Karpas-422 (cell line): ENCODE data around the gene IRX4. TPM values are rescaled to one million over a fixed set of nuclear protein-coding genes. Genes with fewer than 3 reads are reported as not detected.
"Not testable (repeated sequence)": the region's sequence is repeated elsewhere in the genome, so short reads cannot be mapped to it uniquely, and the experiment has no call there.

Experiments
- DNase-seq: peaks from one replicate; pipeline ENCODE4 v3.0.0-alpha.2; 2015
- H2AFZ ChIP-seq: fragments of 200-600 bp; sonication (generic); 2 replicates; pipeline ENCODE4 v1.6.1; 2014; ENCODE audit warnings: antibody characterized with exemption, low read length, mixed read lengths
- H3K27ac ChIP-seq: fragments of 200-600 bp; sonication (generic); 2 replicates; pipeline ENCODE4 v1.5.1; 2014; ENCODE audit warnings: mild to moderate bottlenecking, low read length, moderate library complexity
- H3K27me3 ChIP-seq: fragments of 200-600 bp; sonication (generic); 2 replicates; pipeline ENCODE4 v1.6.1; 2014; ENCODE audit warnings: low read length, mixed read lengths
- H3K36me3 ChIP-seq: fragments of 200-600 bp; sonication (generic); 2 replicates; pipeline ENCODE4 v1.6.1; 2014; ENCODE audit warnings: low read length, mixed read lengths; ENCODE audit not compliant: insufficient read depth
- H3K4me1 ChIP-seq: fragments of 200-600 bp; sonication (generic); 2 replicates; pipeline ENCODE4 v1.6.1; 2014; ENCODE audit warnings: mild to moderate bottlenecking, low read length, mixed read lengths
- H3K4me2 ChIP-seq: fragments of 200-600 bp; sonication (generic); 2 replicates; pipeline ENCODE4 v1.6.1; 2014; ENCODE audit warnings: low read length, low read depth, mild to moderate bottlenecking; ENCODE audit not compliant: poor library complexity, severe bottlenecking
- H3K4me3 ChIP-seq: fragments of 200-600 bp; sonication (generic); 2 replicates; pipeline ENCODE4 v1.5.1; 2014; ENCODE audit warnings: mild to moderate bottlenecking, antibody characterized with exemption, low read length, mixed read lengths
- H3K79me2 ChIP-seq: fragments of 200-600 bp; sonication (generic); 2 replicates; pipeline ENCODE4 v1.6.1; 2014; ENCODE audit warnings: mild to moderate bottlenecking, low read length, mixed read lengths
- H3K9ac ChIP-seq: fragments of 200-600 bp; sonication (generic); 2 replicates; pipeline ENCODE4 v1.6.0; 2014; ENCODE audit warnings: low read length
- H3K9me2 ChIP-seq: fragments of 200-600 bp; sonication (generic), shearing (Covaris generic); replicated peaks from 2 replicates; pipeline ENCODE4 v1.6.0; 2014; ENCODE audit warnings: mild to moderate bottlenecking, low read length, moderate library complexity; ENCODE audit not compliant: insufficient read depth
- H3K9me3 ChIP-seq: fragments of 300-700, 200-600 bp; sonication (generic); 2 replicates; pipeline ENCODE4 v1.6.1; 2014; ENCODE audit warnings: low read length, mixed read lengths
- H4K20me1 ChIP-seq: fragments of 200-600 bp; sonication (generic); 2 replicates; pipeline ENCODE4 v1.6.1; 2014; ENCODE audit warnings: mild to moderate bottlenecking, antibody characterized with exemption, low read length, low read depth; ENCODE audit not compliant: insufficient read depth
- total RNA-seq: library from RNA; depleted of rRNA; stranded (reverse); fragments of >200 nt; shearing (Covaris generic); gene quantifications from 2 replicates; pipeline ENCODE4 v1.2.3, GENCODE V29; 2014; ENCODE audit warnings: low replicate concordance

Gene IRX4
- total RNA-seq, 1 experiment from 2014 or later: not detected

DNA sequence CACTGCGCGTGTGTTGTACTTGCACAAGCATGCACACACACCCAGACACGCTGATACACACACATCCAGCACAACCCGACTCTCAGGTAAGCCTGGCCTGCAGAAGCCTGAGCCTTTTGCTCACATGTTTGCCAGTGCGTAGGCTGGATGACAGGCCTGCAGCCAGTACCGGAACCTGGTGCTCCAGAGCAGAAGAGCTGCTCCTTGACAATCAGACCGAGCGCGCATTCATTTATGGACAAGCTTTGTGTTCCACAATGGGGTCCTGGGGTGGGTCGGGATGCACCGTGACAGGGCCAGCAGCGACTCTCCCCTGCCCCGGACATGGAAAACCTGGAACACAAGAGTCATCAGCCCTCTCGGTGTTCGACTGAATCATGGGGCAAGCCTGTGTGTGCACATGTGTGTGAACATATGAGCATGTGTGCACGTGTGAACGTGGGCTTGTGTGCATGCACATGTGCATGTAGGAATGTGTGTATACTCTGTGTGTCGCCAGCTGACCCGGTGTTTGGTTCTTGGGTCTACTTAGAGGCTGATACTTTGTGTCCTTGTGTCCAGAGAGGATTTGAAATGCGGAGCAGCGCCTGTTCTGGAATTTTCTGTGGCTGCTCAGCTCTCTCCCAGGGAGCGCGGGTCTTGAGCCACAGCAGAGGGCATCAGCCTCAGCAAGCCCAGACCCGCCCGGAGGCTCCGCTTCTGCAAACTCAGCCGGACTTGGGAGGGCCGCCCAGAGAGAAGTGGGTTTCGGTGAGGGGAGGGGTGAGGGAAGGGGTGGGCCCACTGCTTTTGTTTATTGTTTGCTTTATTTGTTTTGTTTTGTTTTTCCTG, 32.2 kb downstream of the IRX4 start:
- Histone ChIP-seq H3K9me3 (no peaks in the 10 kb centered on the region), H3K79me2 (no peaks in the 10 kb centered on the region), H4K20me1 (no peaks in the 10 kb centered on the region), H3K4me1 (no peaks in the 10 kb centered on the region), H3K27me3 (no peaks in the 10 kb centered on the region), H3K4me2 (no peak overlapping the region), H3K9me2 (no peaks in the 10 kb centered on the region), H3K4me3 (no peak overlapping the region), H3K27ac (no peak overlapping the region), H2AFZ (no peak overlapping the region), H3K9ac (no peak overlapping the region), H3K36me3 (no peaks in the 10 kb centered on the region)
- no peak for DNase-seq

DNA sequence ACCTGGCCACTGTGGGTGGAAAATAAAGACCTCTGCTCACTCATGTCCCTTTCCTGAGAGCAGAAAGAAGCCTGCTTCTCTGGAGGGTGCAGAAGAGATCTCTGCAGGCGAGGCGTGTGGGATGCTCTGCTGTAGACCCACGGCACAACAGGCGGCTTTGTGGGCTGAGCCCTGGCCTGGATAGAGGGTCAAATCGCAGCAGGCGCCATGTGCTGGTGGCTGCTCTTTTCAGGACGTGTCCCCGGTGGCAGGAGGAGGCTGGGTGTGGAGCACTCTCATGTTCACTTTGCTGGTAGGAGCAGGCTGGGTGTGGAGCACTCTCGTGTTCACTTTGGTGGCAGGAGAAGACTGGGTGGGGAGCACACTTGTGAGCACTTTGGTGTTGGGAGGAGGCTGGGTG, 35.1 kb downstream of the IRX4 start:
- Histone ChIP-seq H3K36me3 (no peaks in the 10 kb centered on the region), H3K9me3 (no peaks in the 10 kb centered on the region), H3K4me2 (no peak overlapping the region), H3K4me1 (no peaks in the 10 kb centered on the region), H3K27me3 (no peaks in the 10 kb centered on the region), H3K79me2 (no peaks in the 10 kb centered on the region), H4K20me1 (no peaks in the 10 kb centered on the region), H3K4me3 (no peak overlapping the region), H3K9me2 (no peaks in the 10 kb centered on the region), H3K9ac (no peak overlapping the region), H3K27ac (no peak overlapping the region), H2AFZ (no peak overlapping the region)
- DNase-seq: no peak

DNA sequence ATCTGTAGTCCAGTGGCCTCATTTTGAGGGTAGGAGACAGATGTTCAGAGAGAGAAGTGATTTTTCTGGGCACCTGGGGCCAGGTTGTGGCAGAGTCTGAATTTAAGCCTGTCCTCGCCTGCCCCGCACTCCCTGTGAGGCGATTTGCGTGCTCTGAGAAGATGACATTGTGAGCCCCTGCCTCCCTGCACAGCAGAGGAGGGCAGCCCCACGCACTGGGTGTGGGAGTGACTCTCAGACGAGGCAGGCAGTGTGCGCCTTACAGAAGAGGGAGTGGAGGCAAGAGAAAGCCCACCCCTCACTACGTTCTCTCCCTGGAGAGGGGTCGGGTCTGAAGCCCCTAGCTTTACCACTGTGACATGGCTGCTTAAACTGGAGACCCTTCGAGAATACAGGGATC, 35.7 kb downstream of the IRX4 start:
- DNase-seq: no peak
- Histone ChIP-seq H3K27ac (no peak overlapping the region), H3K9me2 (no peaks in the 10 kb centered on the region), H3K4me1 (no peaks in the 10 kb centered on the region), H3K79me2 (no peaks in the 10 kb centered on the region), H3K36me3 (no peaks in the 10 kb centered on the region), H3K4me3 (no peak overlapping the region), H3K9me3 (no peaks in the 10 kb centered on the region), H2AFZ (no peak overlapping the region), H4K20me1 (no peaks in the 10 kb centered on the region), H3K4me2 (no peak overlapping the region), H3K27me3 (no peaks in the 10 kb centered on the region), H3K9ac (no peak overlapping the region)

- Histone ChIP-seq H3K4me2 (no peak overlapping the region), H3K27ac (no peak overlapping the region), H2AFZ (no peak overlapping the region), H4K20me1 (no peaks in the 10 kb centered on the region), H3K9me3 (no peaks in the 10 kb centered on the region), H3K4me1 (no peaks in the 10 kb centered on the region), H3K4me3 (no peak overlapping the region), H3K9ac (no peak overlapping the region), H3K36me3 (no peaks in the 10 kb centered on the region), H3K9me2 (no peaks in the 10 kb centered on the region), H3K79me2 (no peaks in the 10 kb centered on the region), H3K27me3 (no peaks in the 10 kb centered on the region)
- no peak for DNase-seq
Measured at GRCh38 chr5:1846583-1846982, 36.1 kb downstream of the IRX4 start.

GRCh38 chr5:1845696-1846095, 37.0 kb downstream of the IRX4 start:
- no peak overlapping the region for H3K27ac ChIP-seq
- H3K27me3 ChIP-seq: no peaks in the 10 kb centered on the region
- H3K4me1 ChIP-seq: no peaks in the 10 kb centered on the region
- H2AFZ ChIP-seq: no peak overlapping the region
- H3K9me3 ChIP-seq: no peaks in the 10 kb centered on the region
- no peaks in the 10 kb centered on the region for H4K20me1 ChIP-seq
- H3K4me2 ChIP-seq: no peak overlapping the region
- H3K4me3 ChIP-seq: no peak overlapping the region
- H3K9ac ChIP-seq: no peak overlapping the region
- no peaks in the 10 kb centered on the region for H3K36me3 ChIP-seq
- no peaks in the 10 kb centered on the region for H3K9me2 ChIP-seq
- DNase-seq: no peak
- H3K79me2 ChIP-seq: no peaks in the 10 kb centered on the region

- H3K9me2 ChIP-seq: no peaks in the 10 kb centered on the region
- no peaks in the 10 kb centered on the region for H3K27me3 ChIP-seq
- no peak overlapping the region for H3K9ac ChIP-seq
- no peaks in the 10 kb centered on the region for H3K36me3 ChIP-seq
- no peak overlapping the region for H3K4me3 ChIP-seq
- H3K4me1 ChIP-seq: no peaks in the 10 kb centered on the region
- DNase-seq: no peak
- H4K20me1 ChIP-seq: no peaks in the 10 kb centered on the region
- H3K79me2 ChIP-seq: no peaks in the 10 kb centered on the region
- H2AFZ ChIP-seq: no peak overlapping the region
- no peak overlapping the region for H3K4me2 ChIP-seq
- no peak overlapping the region for H3K27ac ChIP-seq
- H3K9me3 ChIP-seq: no peaks in the 10 kb centered on the region
Measured at GRCh38 chr5:1844708-1845436, 37.9 kb downstream of the IRX4 start.

DNA sequence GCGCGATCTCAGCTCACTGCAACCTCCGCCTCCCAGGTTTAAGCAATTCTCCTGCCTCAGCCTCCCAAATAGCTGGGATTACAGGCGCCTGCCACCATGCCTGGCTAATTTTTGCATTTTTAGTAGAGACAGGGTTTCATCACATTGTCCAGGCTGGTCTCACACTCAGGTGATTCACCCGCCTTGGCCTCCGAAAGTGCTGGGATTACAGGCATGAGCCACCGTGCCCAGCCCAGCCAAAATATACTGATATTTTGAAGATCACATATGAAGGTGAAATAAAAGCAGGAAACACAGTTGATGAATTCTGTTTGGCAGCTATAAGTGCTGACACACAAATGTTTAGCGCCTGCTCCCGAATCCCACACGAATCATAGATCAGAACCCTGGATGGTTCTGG, 39.0 kb downstream of the IRX4 start:
- not testable (repeated sequence) for DNase-seq, H3K9ac ChIP-seq, H3K4me2 ChIP-seq, H3K4me3 ChIP-seq, H3K4me1 ChIP-seq, H3K9me2 ChIP-seq, H3K27me3 ChIP-seq, H3K36me3 ChIP-seq, H3K79me2 ChIP-seq, H4K20me1 ChIP-seq, H2AFZ ChIP-seq, H3K9me3 ChIP-seq, H3K27ac ChIP-seq

GRCh38 chr5:1842004-1842819, 40.5 kb downstream of the IRX4 start:
- H3K4me3 ChIP-seq: no peak overlapping the region
- H3K4me1 ChIP-seq: no peaks in the 10 kb centered on the region
- H2AFZ ChIP-seq: no peak overlapping the region
- no peak overlapping the region for H3K27ac ChIP-seq
- H3K9me2 ChIP-seq: no peaks in the 10 kb centered on the region
- H3K36me3 ChIP-seq: no peaks in the 10 kb centered on the region
- H3K9ac ChIP-seq: no peak overlapping the region
- no peaks in the 10 kb centered on the region for H3K9me3 ChIP-seq
- no peak overlapping the region for H3K4me2 ChIP-seq
- no peaks in the 10 kb centered on the region for H3K27me3 ChIP-seq
- no peaks in the 10 kb centered on the region for H3K79me2 ChIP-seq
- DNase-seq: no peak
- H4K20me1 ChIP-seq: no peaks in the 10 kb centered on the region
